HepG2 (cell line): ENCODE data around the gene MEIS1. TPM values are rescaled to one million over a fixed set of nuclear protein-coding genes. Genes with fewer than 3 reads are reported as not detected.

Experiments used
- ATAC-seq: fragments of 200-7000 bp; cut with Tn5 transposase; 3 replicates; pipeline ENCODE4 v1.9.1; 2020; ENCODE audit warnings: mild to moderate bottlenecking, moderate library complexity
- BruUV-seq: library from RNA; stranded (reverse); fragments of 400-500 nt; replicated peaks from 2 replicates; lab custom pipeline; 2021; lab: Mats Ljungman, UMichigan
- CTCF ChIA-PET: fragments of 300-600 bp; formaldehyde crosslinking; extraction: SDS; loops from one replicate; lab custom pipeline; 2021; ENCODE audit warnings: low total read pairs, inconsistent platforms, low intra/inter-chr PET ratio; lab: Yijun Ruan, JAX
- POLR2A ChIA-PET: fragments of 350-600 bp; sonication (Branson Sonifier 250); formaldehyde crosslinking; loops from one replicate; lab custom pipeline; 2020; ENCODE audit warnings: antibody characterized with exemption, inconsistent platforms; lab: Yijun Ruan, JAX
- DNase-seq: peaks from one replicate; pipeline ENCODE4 v3.0.0-alpha.2; 2015; ENCODE audit warnings: low spot score
- FAIRE-seq: peaks from 3 replicates; lab custom pipeline; 2011; peaks lifted over from hg19 to GRCh38; lab: Jason Lieb, UNC
- H2AFZ ChIP-seq: one replicate; pipeline ENCODE4 v1.6.1; 2011; ENCODE audit warnings: low read length, inconsistent platforms
- H3K27ac ChIP-seq: fragments of 300-600 bp; 3 replicates; pipeline ENCODE4 v1.8.0; 2011; ENCODE audit warnings: mixed run types, mild to moderate bottlenecking, mixed read lengths, low read length, inconsistent platforms; ENCODE audit not compliant: insufficient read depth; ENCODE audit errors: extremely low read length
- H3K27me3 ChIP-seq, 2 experiments: fragments of 200-600 bp in 1 of 2; 2 replicates in 1 of 2; 3 replicates in 1 of 2; pipeline versions ENCODE4 v1.6.0 to v1.8.0; 2011; ENCODE audit warnings: low read length in 2 of 2, mild to moderate bottlenecking in 2 of 2, moderate library complexity in 2 of 2, inconsistent platforms in 1 of 2; ENCODE audit not compliant: insufficient read depth in 2 of 2, control insufficient read depth in 1 of 2
- H3K36me3 ChIP-seq, 2 experiments: fragments of 200-600 bp in 1 of 2; replicated peaks in 1 of 2; 2 replicates in 1 of 2; 3 replicates in 1 of 2; pipeline versions ENCODE4 v1.5.1 to v1.8.0; 2011; ENCODE audit warnings: low read length in 2 of 2, inconsistent platforms in 1 of 2; ENCODE audit not compliant: insufficient read depth in 2 of 2, control insufficient read depth in 1 of 2
- H3K4me1 ChIP-seq: 2 replicates; pipeline ENCODE4 v1.5.1; 2012; ENCODE audit warnings: low read length, inconsistent platforms; ENCODE audit not compliant: insufficient read depth
- H3K4me2 ChIP-seq: 2 replicates; pipeline ENCODE4 v1.6.0; 2011; ENCODE audit warnings: low read depth, low read length, inconsistent platforms
- H3K4me3 ChIP-seq, 3 experiments: fragments of 200-600 bp in 1 of 3; sonication (generic), shearing (Covaris generic) in 1 of 3; replicated peaks in 1 of 3; 2 replicates each; pipeline ENCODE4 v1.5.1; 2011 to 2016; ENCODE audit warnings: low read length in 3 of 3, inconsistent platforms in 2 of 3, low read depth in 2 of 3, mild to moderate bottlenecking in 2 of 3, control low read depth in 1 of 3, mixed read lengths in 1 of 3; ENCODE audit not compliant: insufficient read depth in 1 of 3
- H3K79me2 ChIP-seq: one replicate; pipeline ENCODE4 v1.6.1; 2011; ENCODE audit warnings: low read length, inconsistent platforms; ENCODE audit not compliant: insufficient read depth
- H3K9ac ChIP-seq: 2 replicates; pipeline ENCODE4 v1.6.0; 2011; ENCODE audit warnings: mild to moderate bottlenecking, low read depth, low read length, inconsistent platforms; ENCODE audit not compliant: insufficient read depth
- H3K9me3 ChIP-seq: 2 replicates; pipeline ENCODE4 v1.5.1; 2012; ENCODE audit warnings: mild to moderate bottlenecking, low read length
- H4K20me1 ChIP-seq: 2 replicates; pipeline ENCODE4 v1.6.0; 2011; ENCODE audit warnings: inconsistent platforms, mild to moderate bottlenecking, low read length, moderate library complexity; ENCODE audit not compliant: insufficient read depth
- BRD4 ChIP-seq: sonication (generic); formaldehyde crosslinking; IDR thresholded peaks from 2 replicates; pipeline ENCODE4 v1.4.0; 2020; ENCODE audit warnings: missing genetic modification reagents
- MBD4 ChIP-seq: IDR thresholded peaks from 2 replicates; pipeline ENCODE4 v1.6.1; 2012; ENCODE audit warnings: low read length, inconsistent platforms, borderline replicate concordance
- NFKB2 ChIP-seq: sonication (generic); formaldehyde crosslinking; IDR thresholded peaks from 2 replicates; pipeline ENCODE4 v1.4.0; 2020; ENCODE audit warnings: missing genetic modification reagents, borderline replicate concordance
- PAWR ChIP-seq: sonication (generic); formaldehyde crosslinking; IDR thresholded peaks from 2 replicates; pipeline ENCODE4 v1.4.0; 2020; ENCODE audit warnings: missing genetic modification reagents, mild to moderate bottlenecking, borderline replicate concordance
- SALL2 ChIP-seq: sonication (generic); formaldehyde crosslinking; IDR thresholded peaks from 2 replicates; pipeline ENCODE4 v1.8.1; 2023; ENCODE audit warnings: mild to moderate bottlenecking, missing genetic modification reagents, inconsistent platforms
- SRSF4 ChIP-seq: fragments of 200-400 bp; formaldehyde crosslinking; IDR thresholded peaks from one replicate; pipeline ENCODE4 v1.6.1; 2018; ENCODE audit warnings: mild to moderate bottlenecking, low read depth, low read length, moderate library complexity; ENCODE audit not compliant: poor library complexity, severe bottlenecking
- SSRP1 ChIP-seq: IDR thresholded peaks from 2 replicates; pipeline ENCODE4 v1.6.1; 2016; ENCODE audit warnings: control low read depth
- ZNF501 ChIP-seq: sonication (generic); formaldehyde crosslinking; IDR thresholded peaks from 2 replicates; pipeline ENCODE4 v1.5.1; 2020; ENCODE audit warnings: mild to moderate bottlenecking, moderate library complexity, missing genetic modification reagents
- ZNF788 ChIP-seq: sonication (generic); formaldehyde crosslinking; IDR thresholded peaks from 2 replicates; pipeline ENCODE4 v1.5.0; 2020; ENCODE audit warnings: mild to moderate bottlenecking, missing genetic modification reagents, borderline replicate concordance
- WGBS: methylation state at CpG from one replicate; pipeline ENCODE4 v1.1.6; 2017; ENCODE audit warnings: low lambda C conversion rate; 5-methylcytosine and 5-hydroxymethylcytosine counted together
- in situ Hi-C: cut with HindIII; loops from 2 replicates; pipeline ENCODE4 v1.10.0; 2017; ENCODE audit warnings: low pct_unique_long_range_greater_than_20kb; ENCODE audit not compliant: extremely low pct_ligation_motif_present
- intact Hi-C: fragments of 100-400 bp; cut with micrococcal nuclease; formaldehyde crosslinking; loops from one replicate; pipeline ENCODE4 v1.10.0; 2022; ENCODE audit not compliant: unreplicated experiment
- polyA plus RNA-seq, 8 experiments: library from polyadenylated mRNA; depleted of rRNA in 3 of 8; stranded (reverse) in 7 of 8; unstranded in 1 of 8; fragments of >200 nt; fragmentation: Illumina TruSeq in 4 of 8; extraction: Trizol in 4 of 8; gene quantifications; 2 replicates each; pipeline versions ENCODE4 v1.2.1 to v1.2.3, GENCODE V29; 2011 to 2016; ENCODE audit warnings: low read depth in 4 of 8, missing spikeins in 1 of 8, mixed read lengths in 1 of 8; ENCODE audit not compliant: insufficient read depth in 1 of 8
- total RNA-seq, 5 experiments: library from RNA; depleted of rRNA; stranded (reverse); fragments of >200 nt; fragmentation: Illumina TruSeq; extraction: Trizol; gene quantifications; 2 replicates each; pipeline ENCODE4 v1.2.3, GENCODE V29; 2016; ENCODE audit warnings: low read depth in 1 of 5
- TF ChIP-seq, protein P1 (sequence below): sonication (generic); formaldehyde crosslinking; IDR thresholded peaks from 2 replicates; pipeline ENCODE4 v1.4.0; 2020; ENCODE audit warnings: low read depth, missing genetic modification reagents
- TF ChIP-seq, protein P2 (sequence below), 2 experiments: sonication (generic) in 1 of 2; formaldehyde crosslinking in 1 of 2; IDR thresholded peaks; 2 replicates each; pipeline versions ENCODE4 v1.4.0 to v1.6.1; 2018 to 2020; ENCODE audit warnings: missing genetic modification reagents in 2 of 2, borderline replicate concordance in 1 of 2, low read depth in 1 of 2, mild to moderate bottlenecking in 1 of 2, missing biosample characterization in 1 of 2
- TF ChIP-seq, protein P3 (sequence below): sonication (generic); formaldehyde crosslinking; IDR thresholded peaks from 2 replicates; pipeline ENCODE4 v1.5.0; 2020; ENCODE audit warnings: missing genetic modification reagents, mild to moderate bottlenecking, borderline replicate concordance

The MEIS1 gene
- total and polyA plus RNA-seq, 2 of the 13 experiments (the other 11 are each of a cell fraction or from before 2014, with no cell fraction given): 3.8 to 6.0 TPM

DNA sequence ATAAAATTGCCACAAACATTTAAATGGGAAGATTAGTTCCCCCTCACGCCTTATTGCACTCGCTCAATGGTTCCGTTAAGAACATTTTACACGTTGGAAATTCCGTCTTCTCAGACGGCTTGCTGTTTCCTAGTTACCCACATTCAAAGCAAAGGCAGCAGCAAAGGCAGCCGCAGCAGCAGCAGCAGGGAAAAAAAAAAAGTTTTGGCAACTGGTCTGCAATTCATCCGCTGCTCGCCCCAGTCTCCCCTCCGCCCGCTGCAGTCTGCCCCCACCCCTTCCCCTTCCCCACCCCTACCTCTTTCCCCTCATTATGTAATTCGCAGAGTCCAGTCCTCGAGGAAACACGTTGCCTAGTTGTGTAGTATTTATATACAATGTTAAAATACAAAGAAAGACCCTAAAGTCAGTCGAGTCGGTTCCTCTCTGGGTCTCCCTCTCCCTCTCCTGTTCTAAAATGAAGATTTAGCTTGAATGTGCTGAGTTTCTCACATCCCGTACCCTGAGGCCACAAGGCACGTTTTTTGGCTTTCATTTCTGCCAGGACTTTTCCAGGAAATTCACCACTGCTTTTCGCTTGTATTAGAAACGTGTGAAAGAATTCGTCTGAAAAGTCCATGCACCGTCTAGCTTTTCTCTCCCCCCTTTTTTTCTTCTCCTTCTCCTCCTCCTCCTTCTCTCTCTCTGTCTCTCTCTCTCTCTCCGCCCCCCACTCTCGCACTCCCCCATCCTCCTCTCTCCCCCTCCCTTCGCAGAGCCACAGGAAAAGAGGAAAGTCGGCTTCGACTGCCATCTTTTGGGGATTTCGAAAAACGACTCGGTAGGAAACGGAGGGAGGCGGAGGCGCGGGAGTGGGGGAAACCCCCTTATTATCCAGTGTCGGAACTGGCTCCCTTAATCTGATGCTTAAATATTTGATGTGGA lies 140.0 kb downstream of the MEIS1 start (continued):
- TF ChIP-seq, protein P1, sequence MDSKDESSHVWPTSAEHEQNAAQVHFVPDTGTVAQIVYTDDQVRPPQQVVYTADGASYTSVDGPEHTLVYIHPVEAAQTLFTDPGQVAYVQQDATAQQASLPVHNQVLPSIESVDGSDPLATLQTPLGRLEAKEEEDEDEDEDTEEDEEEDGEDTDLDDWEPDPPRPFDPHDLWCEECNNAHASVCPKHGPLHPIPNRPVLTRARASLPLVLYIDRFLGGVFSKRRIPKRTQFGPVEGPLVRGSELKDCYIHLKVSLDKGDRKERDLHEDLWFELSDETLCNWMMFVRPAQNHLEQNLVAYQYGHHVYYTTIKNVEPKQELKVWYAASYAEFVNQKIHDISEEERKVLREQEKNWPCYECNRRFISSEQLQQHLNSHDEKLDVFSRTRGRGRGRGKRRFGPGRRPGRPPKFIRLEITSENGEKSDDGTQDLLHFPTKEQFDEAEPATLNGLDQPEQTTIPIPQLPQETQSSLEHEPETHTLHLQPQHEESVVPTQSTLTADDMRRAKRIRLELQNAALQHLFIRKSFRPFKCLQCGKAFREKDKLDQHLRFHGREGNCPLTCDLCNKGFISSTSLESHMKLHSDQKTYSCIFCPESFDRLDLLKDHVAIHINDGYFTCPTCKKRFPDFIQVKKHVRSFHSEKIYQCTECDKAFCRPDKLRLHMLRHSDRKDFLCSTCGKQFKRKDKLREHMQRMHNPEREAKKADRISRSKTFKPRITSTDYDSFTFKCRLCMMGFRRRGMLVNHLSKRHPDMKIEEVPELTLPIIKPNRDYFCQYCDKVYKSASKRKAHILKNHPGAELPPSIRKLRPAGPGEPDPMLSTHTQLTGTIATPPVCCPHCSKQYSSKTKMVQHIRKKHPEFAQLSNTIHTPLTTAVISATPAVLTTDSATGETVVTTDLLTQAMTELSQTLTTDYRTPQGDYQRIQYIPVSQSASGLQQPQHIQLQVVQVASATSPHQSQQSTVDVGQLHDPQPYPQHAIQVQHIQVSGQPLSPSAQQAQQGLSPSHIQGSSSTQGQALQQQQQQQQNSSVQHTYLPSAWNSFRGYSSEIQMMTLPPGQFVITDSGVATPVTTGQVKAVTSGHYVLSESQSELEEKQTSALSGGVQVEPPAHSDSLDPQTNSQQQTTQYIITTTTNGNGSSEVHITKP: peak; percentile 79; the same call in 1 of the 2 replicates
- TF ChIP-seq, all 625 proteins: peak for 26

DNA sequence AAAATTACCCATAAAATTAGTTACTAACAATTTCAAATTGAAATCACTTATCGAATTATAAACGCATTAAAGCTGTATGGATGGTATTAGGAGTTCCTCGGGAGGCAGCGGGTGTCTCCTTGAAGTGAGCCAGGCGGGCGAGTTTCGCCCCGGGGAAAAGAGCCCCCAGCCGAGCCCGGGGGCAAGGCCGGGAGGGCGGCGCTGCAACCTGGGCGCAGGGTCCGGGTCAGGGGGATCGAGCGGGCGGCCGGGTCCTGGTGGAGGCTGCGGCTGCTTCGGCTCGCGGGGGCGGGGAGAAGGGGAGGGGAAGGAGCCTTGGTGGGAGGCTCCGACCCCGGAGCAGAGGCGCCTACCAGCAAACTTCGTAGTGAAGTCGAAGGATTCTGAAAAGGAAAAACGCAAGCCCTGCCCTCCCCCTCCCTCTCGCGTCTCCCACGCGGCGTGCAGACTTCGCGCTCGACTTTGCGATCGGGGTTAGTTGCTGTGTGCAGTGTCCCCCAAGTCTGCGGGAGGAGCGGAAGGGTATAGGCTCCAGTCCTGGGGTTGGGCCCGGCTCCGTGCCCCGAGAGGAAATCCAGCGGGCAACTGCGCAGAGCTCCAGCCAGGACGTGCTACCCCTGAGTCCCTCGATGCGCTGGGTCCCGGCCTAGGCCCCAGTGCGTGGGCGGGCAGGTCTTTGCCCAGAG lies 140.8 kb downstream of the MEIS1 start:
- peaks cover 36% of the 10 kb centered on the region for H3K4me1 ChIP-seq
- H3K79me2 ChIP-seq: no peaks in the 10 kb centered on the region
- no peak overlapping the region for H3K27ac ChIP-seq
- H3K9ac ChIP-seq: peak overlapping the region; percentile 40; the same call in 1 of the 2 replicates
- peaks cover 4% of the 10 kb centered on the region; the same call in 1 of the 2 replicates for H4K20me1 ChIP-seq
- intact Hi-C loops: loop anchor here (1.0 to 2.0 kb wide), 4 partner anchors 140 to 935 kb away; partner anchors contain the start of gene MEIS1
- FAIRE-seq (no peak), ATAC-seq (peak; percentile 73), DNase-seq (no peak)
- BruUV-seq: no TSS peak
- ChIA-PET CTCF (interaction anchor here (3.0 kb wide), 1 partner anchor 145 kb away, joined by 23 read pairs; no protein-coding TSS in a partner anchor), POLR2A (no interaction called here)
- H3K9me3 ChIP-seq: no peaks in the 10 kb centered on the region
- no peaks in the 10 kb centered on the region for H3K36me3 ChIP-seq
- H2AFZ ChIP-seq: no peak overlapping the region
- in situ Hi-C loops: loop anchor here (5.0 to 25.0 kb wide), 4 partner anchors 143 to 1262 kb away; no protein-coding TSS in a partner anchor
- H3K27me3 ChIP-seq: peaks cover 20 to 53% of the 10 kb centered on the region in 2 experiments
- peak overlapping the region; percentile 53 to 70 (median 62) for H3K4me3 ChIP-seq
- 3% methylated on average over 23 of the region's 53 CpGs for WGBS
- H3K4me2 ChIP-seq: peak overlapping the region; percentile 93
- TF ChIP-seq SALL2 (CRISPR knock-in tag) (no peak), NFKB2 (CRISPR knock-in tag) (0 out of 2 replicates have a peak, but pooled peaks have one; percentile 18), MBD4 (no peak), BRD4 (CRISPR knock-in tag) (no peak), ZNF788 (no peak), ZNF501 (CRISPR knock-in tag) (peak; percentile 36; the same call in 1 of the 2 replicates), SSRP1 (no peak), PAWR (no peak), SRSF4 (no peak)
- TF ChIP-seq, protein P2, sequence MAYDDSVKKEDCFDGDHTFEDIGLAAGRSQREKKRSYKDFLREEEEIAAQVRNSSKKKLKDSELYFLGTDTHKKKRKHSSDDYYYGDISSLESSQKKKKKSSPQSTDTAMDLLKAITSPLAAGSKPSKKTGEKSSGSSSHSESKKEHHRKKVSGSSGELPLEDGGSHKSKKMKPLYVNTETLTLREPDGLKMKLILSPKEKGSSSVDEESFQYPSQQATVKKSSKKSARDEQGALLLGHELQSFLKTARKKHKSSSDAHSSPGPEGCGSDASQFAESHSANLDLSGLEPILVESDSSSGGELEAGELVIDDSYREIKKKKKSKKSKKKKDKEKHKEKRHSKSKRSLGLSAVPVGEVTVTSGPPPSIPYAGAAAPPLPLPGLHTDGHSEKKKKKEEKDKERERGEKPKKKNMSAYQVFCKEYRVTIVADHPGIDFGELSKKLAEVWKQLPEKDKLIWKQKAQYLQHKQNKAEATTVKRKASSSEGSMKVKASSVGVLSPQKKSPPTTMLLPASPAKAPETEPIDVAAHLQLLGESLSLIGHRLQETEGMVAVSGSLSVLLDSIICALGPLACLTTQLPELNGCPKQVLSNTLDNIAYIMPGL (CRISPR knock-in tag; IDR thresholded peaks at IDR 0.05; ENCODE audit: borderline replicate concordance in 1 of 2, low read depth in 1 of 2): peak in 1 of 2 experiments; percentile 16; a peak in 1 of 4 replicates
- TF ChIP-seq, protein P3, sequence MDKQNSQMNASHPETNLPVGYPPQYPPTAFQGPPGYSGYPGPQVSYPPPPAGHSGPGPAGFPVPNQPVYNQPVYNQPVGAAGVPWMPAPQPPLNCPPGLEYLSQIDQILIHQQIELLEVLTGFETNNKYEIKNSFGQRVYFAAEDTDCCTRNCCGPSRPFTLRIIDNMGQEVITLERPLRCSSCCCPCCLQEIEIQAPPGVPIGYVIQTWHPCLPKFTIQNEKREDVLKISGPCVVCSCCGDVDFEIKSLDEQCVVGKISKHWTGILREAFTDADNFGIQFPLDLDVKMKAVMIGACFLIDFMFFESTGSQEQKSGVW: no peak
